ENCODE measurements around the gene ASAP2.

The ASAP2 gene

GRCh38 chr2:9342659-9343058 lies 136.0 kb downstream of the ASAP2 start:
- Histone ChIP-seq H3K4me1 (no peaks in the 10 kb centered on the region), H3K4me3 (no peak overlapping the region), H3K27me3 (ENCODE audit: low read depth) (no peaks in the 10 kb centered on the region), H3K9me3 (no peaks in the 10 kb centered on the region), H3K36me3 (replicated peaks) (peaks cover 9% of the 10 kb centered on the region)
- in situ Hi-C loops (cut with MboI; ENCODE audit: low sequenced_read_pairs) = no loop called here
- no peak for DNase-seq (ENCODE audit: low spot score in 2 of 2)

- no peak for DNase-seq (ENCODE audit: low spot score in 2 of 2)
- no peak overlapping the region for H3K4me3 ChIP-seq
- no peaks in the 10 kb centered on the region for H3K4me1 ChIP-seq
- H3K27me3 ChIP-seq (ENCODE audit: low read depth) = no peaks in the 10 kb centered on the region
- H3K9me3 ChIP-seq = no peaks in the 10 kb centered on the region
- H3K36me3 ChIP-seq (replicated peaks) = peaks cover 9% of the 10 kb centered on the region
- in situ Hi-C loops (cut with MboI; ENCODE audit: low sequenced_read_pairs) = no loop called here
Observed at GRCh38 chr2:9343524-9343923, 136.9 kb downstream of the ASAP2 start.

GRCh38 chr2:9344434-9344833 lies 137.8 kb downstream of the ASAP2 start:
- no peaks in the 10 kb centered on the region for H3K9me3 ChIP-seq
- DNase-seq (ENCODE audit: low spot score in 2 of 2) = no peak
- no peak overlapping the region for H3K4me3 ChIP-seq
- in situ Hi-C loops (cut with MboI; ENCODE audit: low sequenced_read_pairs) = no loop called here
- peaks cover 11% of the 10 kb centered on the region for H3K36me3 ChIP-seq (replicated peaks)
- no peaks in the 10 kb centered on the region for H3K4me1 ChIP-seq
- no peaks in the 10 kb centered on the region for H3K27me3 ChIP-seq (ENCODE audit: low read depth)

- no peak for DNase-seq (ENCODE audit: low spot score in 2 of 2)
- Histone ChIP-seq H3K4me3 (no peak overlapping the region), H3K9me3 (no peaks in the 10 kb centered on the region), H3K4me1 (no peaks in the 10 kb centered on the region), H3K27me3 (ENCODE audit: low read depth) (no peaks in the 10 kb centered on the region), H3K36me3 (replicated peaks) (peaks cover 14% of the 10 kb centered on the region)
- in situ Hi-C loops (cut with MboI; ENCODE audit: low sequenced_read_pairs) = no loop called here
Observed at GRCh38 chr2:9345343-9345742, 138.7 kb downstream of the ASAP2 start.

GRCh38 chr2:9345997-9346396 lies 139.4 kb downstream of the ASAP2 start:
- peaks cover 17% of the 10 kb centered on the region for H3K36me3 ChIP-seq (replicated peaks)
- no peaks in the 10 kb centered on the region for H3K9me3 ChIP-seq
- DNase-seq (ENCODE audit: low spot score in 2 of 2) = no peak
- H3K27me3 ChIP-seq (ENCODE audit: low read depth) = no peaks in the 10 kb centered on the region
- H3K4me3 ChIP-seq = no peak overlapping the region
- H3K4me1 ChIP-seq = no peaks in the 10 kb centered on the region
- in situ Hi-C loops (cut with MboI; ENCODE audit: low sequenced_read_pairs) = no loop called here

- Histone ChIP-seq H3K4me1 (no peaks in the 10 kb centered on the region), H3K4me3 (no peak overlapping the region), H3K36me3 (replicated peaks) (peaks cover 13% of the 10 kb centered on the region), H3K9me3 (no peaks in the 10 kb centered on the region), H3K27me3 (ENCODE audit: low read depth) (no peaks in the 10 kb centered on the region)
- in situ Hi-C loops (cut with MboI; ENCODE audit: low sequenced_read_pairs) = no loop called here
- DNase-seq (ENCODE audit: low spot score in 2 of 2) = no peak
Observed at GRCh38 chr2:9346885-9347284, 140.3 kb downstream of the ASAP2 start.

- Histone ChIP-seq H3K4me3 (no peak overlapping the region), H3K36me3 (replicated peaks) (peaks cover 9% of the 10 kb centered on the region)
- in situ Hi-C loops (cut with MboI; ENCODE audit: low sequenced_read_pairs) = no loop called here
Observed at GRCh38 chr2:9347411-9347881, 140.8 kb downstream of the ASAP2 start.

GRCh38 chr2:9354318-9354717 lies 147.7 kb downstream of the ASAP2 start:
- in situ Hi-C loops (cut with MboI; ENCODE audit: low sequenced_read_pairs) = no loop called here
- H3K9me3 ChIP-seq = no peaks in the 10 kb centered on the region
- H3K4me1 ChIP-seq = peaks cover 26% of the 10 kb centered on the region
- H3K36me3 ChIP-seq (replicated peaks) = peaks cover 8% of the 10 kb centered on the region
- H3K27me3 ChIP-seq (ENCODE audit: low read depth) = no peaks in the 10 kb centered on the region
- H3K4me3 ChIP-seq = no peak overlapping the region
- DNase-seq (ENCODE audit: low spot score in 2 of 2) = no peak

More at GRCh38 chr2:9347411-9347881, 140.8 kb downstream of the ASAP2 start:
- Histone ChIP-seq H3K27me3 (ENCODE audit: low read depth) (no peaks in the 10 kb centered on the region), H3K9me3 (no peaks in the 10 kb centered on the region), H3K4me1 (no peaks in the 10 kb centered on the region)
- DNase-seq (ENCODE audit: low spot score in 2 of 2) = no peak

GRCh38 chr2:9355270-9355669 lies 148.7 kb downstream of the ASAP2 start:
- Histone ChIP-seq H3K27me3 (ENCODE audit: low read depth) (no peaks in the 10 kb centered on the region), H3K36me3 (replicated peaks) (peaks cover 11% of the 10 kb centered on the region)
- in situ Hi-C loops (cut with MboI; ENCODE audit: low sequenced_read_pairs) = no loop called here

GRCh38 chr2:9355716-9356115 lies 149.1 kb downstream of the ASAP2 start:
- DNase-seq (ENCODE audit: low spot score in 2 of 2) = peak; percentile 44 to 88
- in situ Hi-C loops (cut with MboI; ENCODE audit: low sequenced_read_pairs) = no loop called here
- Histone ChIP-seq H3K4me3 (peak overlapping the region; percentile 2; the same call in 1 of the 2 replicates), H3K36me3 (replicated peaks) (peaks cover 11% of the 10 kb centered on the region), H3K27me3 (ENCODE audit: low read depth) (no peaks in the 10 kb centered on the region), H3K4me1 (peaks cover 26% of the 10 kb centered on the region), H3K9me3 (no peaks in the 10 kb centered on the region)

More at GRCh38 chr2:9355270-9355669, 148.7 kb downstream of the ASAP2 start:
- Histone ChIP-seq H3K4me1 (peaks cover 26% of the 10 kb centered on the region), H3K9me3 (no peaks in the 10 kb centered on the region), H3K4me3 (no peak overlapping the region)
- DNase-seq (ENCODE audit: low spot score in 2 of 2) = peak in 1 of 2 experiments; percentile 39

- H3K27me3 ChIP-seq (ENCODE audit: low read depth) = no peaks in the 10 kb centered on the region
- peak overlapping the region; percentile 2 for H3K4me3 ChIP-seq
- in situ Hi-C loops (cut with MboI; ENCODE audit: low sequenced_read_pairs) = no loop called here
- peaks cover 8% of the 10 kb centered on the region for H3K36me3 ChIP-seq (replicated peaks)
- H3K9me3 ChIP-seq = no peaks in the 10 kb centered on the region
- peak; percentile 53 to 59 for DNase-seq (ENCODE audit: low spot score in 2 of 2)
- peaks cover 26% of the 10 kb centered on the region for H3K4me1 ChIP-seq
Observed at GRCh38 chr2:9356261-9356660, 149.6 kb downstream of the ASAP2 start.

- in situ Hi-C loops (cut with MboI; ENCODE audit: low sequenced_read_pairs) = no loop called here
- Histone ChIP-seq H3K9me3 (no peaks in the 10 kb centered on the region), H3K4me3 (no peak overlapping the region), H3K27me3 (ENCODE audit: low read depth) (no peaks in the 10 kb centered on the region), H3K36me3 (replicated peaks) (peaks cover 8% of the 10 kb centered on the region), H3K4me1 (peaks cover 28% of the 10 kb centered on the region)
- DNase-seq (ENCODE audit: low spot score in 2 of 2) = no peak
Observed at GRCh38 chr2:9358846-9359245, 152.2 kb downstream of the ASAP2 start.

- no peak overlapping the region for H3K4me3 ChIP-seq
- H3K27me3 ChIP-seq (ENCODE audit: low read depth) = no peaks in the 10 kb centered on the region
- H3K4me1 ChIP-seq = peaks cover 28% of the 10 kb centered on the region
- H3K9me3 ChIP-seq = no peaks in the 10 kb centered on the region
- no peak for DNase-seq (ENCODE audit: low spot score in 2 of 2)
- H3K36me3 ChIP-seq (replicated peaks) = peaks cover 8% of the 10 kb centered on the region
- in situ Hi-C loops (cut with MboI; ENCODE audit: low sequenced_read_pairs) = no loop called here
Observed at GRCh38 chr2:9359463-9359862, 152.9 kb downstream of the ASAP2 start.

GRCh38 chr2:9360110-9360509 lies 153.5 kb downstream of the ASAP2 start:
- H3K36me3 ChIP-seq (replicated peaks) = peaks cover 12% of the 10 kb centered on the region
- no peaks in the 10 kb centered on the region for H3K9me3 ChIP-seq
- no peak overlapping the region for H3K4me3 ChIP-seq
- H3K4me1 ChIP-seq = peaks cover 23% of the 10 kb centered on the region
- in situ Hi-C loops (cut with MboI; ENCODE audit: low sequenced_read_pairs) = no loop called here
- DNase-seq (ENCODE audit: low spot score in 2 of 2) = no peak
- no peaks in the 10 kb centered on the region for H3K27me3 ChIP-seq (ENCODE audit: low read depth)

GRCh38 chr2:9360701-9361100 lies 154.1 kb downstream of the ASAP2 start:
- in situ Hi-C loops (cut with MboI; ENCODE audit: low sequenced_read_pairs) = no loop called here
- no peaks in the 10 kb centered on the region for H3K27me3 ChIP-seq (ENCODE audit: low read depth)
- DNase-seq (ENCODE audit: low spot score in 2 of 2) = no peak
- peaks cover 18% of the 10 kb centered on the region for H3K4me1 ChIP-seq
- no peaks in the 10 kb centered on the region for H3K9me3 ChIP-seq
- H3K4me3 ChIP-seq = no peak overlapping the region
- H3K36me3 ChIP-seq (replicated peaks) = peaks cover 18% of the 10 kb centered on the region

Measured in HAP-1 (cell line).